ENCODE results near the gene IL15. TPM values are rescaled to one million over a fixed set of nuclear protein-coding genes. Genes with fewer than 3 reads are reported as not detected.

IL15 gene
- total RNA-seq, result 0.52 and 2.1 TPM in 2 replicates

GRCh38 chr4:141636082-141636770, at the start of gene IL15:
Gene IL15, plus strand, starts transcription at chr4:141636583. Its CDS starts 82,882 bp downstream, at chr4:141719465.

